A375 (cell line): ENCODE data around the gene TMEM109. TPM values are rescaled to one million over a fixed set of nuclear protein-coding genes. Genes with fewer than 3 reads are reported as not detected.

ENCODE experiments used
- total RNA-seq: library from RNA; depleted of rRNA; stranded (reverse); fragments of >200 nt; shearing (Covaris generic); gene quantifications from 2 replicates; pipeline ENCODE4 v1.2.3, GENCODE V29; 2014; rRNA removed

The TMEM109 gene, protein sequence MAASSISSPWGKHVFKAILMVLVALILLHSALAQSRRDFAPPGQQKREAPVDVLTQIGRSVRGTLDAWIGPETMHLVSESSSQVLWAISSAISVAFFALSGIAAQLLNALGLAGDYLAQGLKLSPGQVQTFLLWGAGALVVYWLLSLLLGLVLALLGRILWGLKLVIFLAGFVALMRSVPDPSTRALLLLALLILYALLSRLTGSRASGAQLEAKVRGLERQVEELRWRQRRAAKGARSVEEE
- total RNA-seq: 85.6 and 125 TPM in 2 replicates

DNA sequence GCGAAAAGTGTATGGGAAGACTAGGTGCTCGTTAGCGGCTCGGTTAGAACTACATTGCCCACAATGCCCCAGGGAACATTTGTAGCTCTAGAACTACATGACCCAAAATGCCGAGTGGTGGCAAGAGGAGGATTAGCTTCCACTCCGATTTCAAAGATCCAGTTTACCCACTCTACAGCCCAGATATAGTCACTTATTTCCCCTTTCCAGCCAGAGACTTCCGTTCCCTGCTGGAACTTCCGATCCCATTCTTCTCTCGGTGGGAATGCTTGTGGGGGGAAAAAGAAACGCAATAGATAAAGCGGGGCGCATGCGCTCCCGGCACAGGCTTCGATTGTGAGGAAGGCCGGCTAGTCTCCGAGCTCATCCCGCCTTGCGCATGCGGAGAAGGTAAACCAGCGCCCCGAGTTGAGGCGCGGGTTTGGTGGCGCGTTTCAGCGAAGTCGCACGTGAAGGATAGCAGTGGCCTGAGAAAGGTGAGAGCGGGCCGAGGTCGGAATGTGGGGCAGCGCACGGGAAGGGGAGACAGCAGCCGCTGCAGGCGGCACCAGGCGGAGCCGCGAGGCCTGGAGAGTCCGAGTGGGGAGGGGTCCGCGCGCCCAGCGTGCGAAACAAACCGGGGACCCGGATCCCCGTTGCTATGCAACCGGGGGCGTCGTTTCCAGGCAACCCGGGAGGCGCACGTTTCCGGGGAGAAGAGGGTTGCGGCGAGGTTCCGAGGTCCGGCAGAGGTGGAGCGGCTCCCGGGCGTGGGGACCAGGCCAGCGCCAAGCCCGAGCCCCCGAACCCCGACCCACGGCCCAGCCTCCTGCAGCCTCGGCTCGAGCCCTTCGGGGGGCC lies at the start of gene TMEM109:
TMEM109 (plus strand) TSS at position 366 of the 840 bp plus-strand sequence. CDS start 5,536 bp downstream, outside the sequence.

DNA sequence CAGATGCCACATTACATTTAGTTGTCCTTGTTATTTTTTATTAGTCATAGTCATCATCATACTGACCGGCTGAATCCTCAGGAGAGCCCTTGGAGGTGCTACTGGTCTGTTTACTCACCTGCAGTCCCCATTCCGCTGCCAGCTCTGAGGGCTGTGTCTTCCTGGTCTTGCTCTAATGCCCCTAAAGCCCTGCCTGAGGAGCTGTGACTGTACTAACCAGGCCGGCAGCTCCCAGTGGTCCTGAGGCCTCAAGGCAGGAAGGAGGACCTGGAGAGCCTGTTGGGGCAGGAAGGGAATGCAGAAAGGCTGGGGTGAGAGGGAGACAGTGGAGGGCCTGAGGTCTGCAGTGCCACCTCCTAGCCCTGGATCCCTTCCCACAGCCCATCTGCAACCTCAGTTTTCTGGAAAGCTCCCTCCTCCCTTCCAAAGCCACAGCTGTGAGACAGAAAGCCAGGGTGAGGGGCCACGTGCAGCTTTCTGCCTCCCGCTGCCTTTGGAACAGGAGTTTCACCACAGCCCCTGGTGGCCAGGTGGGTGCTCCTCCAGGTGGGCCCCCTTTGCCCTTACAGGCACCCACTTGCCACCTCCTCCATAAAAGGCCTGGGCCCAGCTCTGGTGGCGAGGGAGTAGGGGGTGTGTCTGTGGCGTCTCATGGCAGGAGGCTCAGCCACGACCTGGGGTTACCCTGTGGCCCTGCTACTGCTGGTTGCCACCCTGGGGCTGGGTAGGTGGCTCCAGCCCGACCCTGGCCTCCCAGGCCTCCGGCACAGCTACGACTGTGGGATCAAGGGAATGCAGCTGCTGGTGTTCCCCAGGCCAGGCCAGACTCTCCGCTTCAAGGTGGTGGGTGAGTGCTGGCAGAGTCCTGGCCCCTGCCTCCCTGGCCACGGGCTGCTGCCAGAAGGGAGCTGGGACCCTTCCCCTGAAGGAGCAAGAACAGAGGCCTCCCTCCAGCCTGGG lies 46.8 kb upstream of the TMEM109 start, which contains the start of gene ZP1:
ZP1 (plus strand) TSS at position 632 of the 960 bp plus-strand sequence; CDS start at position 652, 20 bp downstream.

DNA sequence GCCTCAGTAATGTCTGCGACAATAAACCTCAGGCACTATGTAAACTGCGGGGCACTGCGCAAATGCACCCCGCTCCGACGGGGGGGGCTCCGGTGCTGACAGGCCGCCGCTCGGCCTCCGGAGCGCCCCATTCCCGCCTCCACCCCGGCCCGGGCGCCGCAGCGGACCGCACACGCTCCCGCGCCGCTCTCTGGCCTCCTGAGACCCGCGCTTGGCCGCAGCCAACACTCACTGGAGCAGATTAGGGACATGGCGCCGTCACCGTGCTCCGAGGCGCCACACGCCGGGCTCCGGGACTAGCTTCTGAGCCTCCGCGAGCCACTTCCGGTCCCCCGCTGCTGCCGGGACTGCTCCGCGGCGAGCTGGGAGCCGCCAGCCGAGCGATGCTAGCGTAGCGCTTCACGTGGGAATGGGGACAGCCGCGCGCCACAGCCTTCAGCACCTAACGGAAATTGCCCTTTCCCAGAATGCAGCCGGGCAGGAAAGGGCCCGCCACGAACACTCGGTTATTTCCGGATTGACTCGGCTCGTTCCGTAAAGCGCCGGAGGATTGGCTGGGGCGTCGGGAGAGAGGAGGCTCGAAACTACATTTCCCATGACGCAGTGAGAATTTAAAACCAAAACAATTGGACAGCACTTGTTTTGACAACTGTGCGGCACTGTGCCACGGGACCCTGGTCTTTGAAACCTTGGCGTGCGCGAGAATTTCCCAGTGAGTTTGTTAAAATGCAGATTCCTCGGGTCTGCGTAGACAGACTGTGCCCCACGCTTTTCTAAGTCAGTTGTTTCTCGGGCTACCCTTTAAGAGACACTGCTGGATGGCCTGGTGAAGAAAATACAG lies 7.6 kb upstream of the TMEM109 start, which contains the start of gene PRPF19:
PRPF19 (minus strand) TSS at position 454 of the 841 bp plus-strand sequence; CDS start at position 251, 203 bp downstream.

DNA sequence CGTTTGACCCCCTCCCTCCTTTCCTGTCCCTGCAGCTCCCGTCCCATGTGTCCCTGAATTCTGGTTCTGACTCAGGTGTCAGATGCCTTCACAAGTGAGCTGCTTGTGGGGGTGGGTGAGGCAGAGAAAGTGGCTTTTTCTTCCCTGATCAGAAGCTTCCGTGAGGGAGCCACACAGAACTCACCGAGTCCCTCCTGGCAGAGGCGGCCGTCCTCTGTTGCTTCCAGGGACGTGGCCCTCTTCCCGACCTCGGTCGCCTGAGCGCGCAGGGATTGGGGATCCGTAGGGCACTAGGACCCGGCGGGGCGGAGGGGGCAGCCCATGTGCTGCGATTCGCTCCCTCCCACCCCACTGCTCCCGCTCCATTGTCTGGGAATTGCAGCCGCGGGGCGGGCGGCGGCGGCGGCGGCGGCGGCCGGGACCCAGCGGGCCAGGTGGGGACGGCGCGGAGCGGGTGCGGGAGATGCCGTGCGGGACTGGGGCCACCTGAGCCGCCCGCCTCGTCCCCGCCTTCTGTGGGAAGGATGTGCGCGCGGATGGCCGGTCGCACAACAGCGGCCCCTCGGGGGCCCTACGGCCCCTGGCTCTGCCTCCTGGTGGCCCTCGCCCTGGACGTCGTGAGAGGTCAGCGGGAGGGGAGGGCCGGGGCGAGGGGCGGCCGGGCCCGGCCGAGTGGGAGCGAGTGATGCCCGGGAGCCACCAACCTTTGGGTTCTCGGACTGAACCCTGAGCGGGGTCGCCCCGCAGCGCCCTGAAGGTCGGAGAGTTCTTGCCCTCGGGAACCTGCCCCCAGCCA lies 10.3 kb downstream of the TMEM109 start, which contains the start of gene TMEM132A:
TMEM132A (plus strand) TSS at position 351 of the 796 bp plus-strand sequence; CDS start at position 525, 174 bp downstream.

DNA sequence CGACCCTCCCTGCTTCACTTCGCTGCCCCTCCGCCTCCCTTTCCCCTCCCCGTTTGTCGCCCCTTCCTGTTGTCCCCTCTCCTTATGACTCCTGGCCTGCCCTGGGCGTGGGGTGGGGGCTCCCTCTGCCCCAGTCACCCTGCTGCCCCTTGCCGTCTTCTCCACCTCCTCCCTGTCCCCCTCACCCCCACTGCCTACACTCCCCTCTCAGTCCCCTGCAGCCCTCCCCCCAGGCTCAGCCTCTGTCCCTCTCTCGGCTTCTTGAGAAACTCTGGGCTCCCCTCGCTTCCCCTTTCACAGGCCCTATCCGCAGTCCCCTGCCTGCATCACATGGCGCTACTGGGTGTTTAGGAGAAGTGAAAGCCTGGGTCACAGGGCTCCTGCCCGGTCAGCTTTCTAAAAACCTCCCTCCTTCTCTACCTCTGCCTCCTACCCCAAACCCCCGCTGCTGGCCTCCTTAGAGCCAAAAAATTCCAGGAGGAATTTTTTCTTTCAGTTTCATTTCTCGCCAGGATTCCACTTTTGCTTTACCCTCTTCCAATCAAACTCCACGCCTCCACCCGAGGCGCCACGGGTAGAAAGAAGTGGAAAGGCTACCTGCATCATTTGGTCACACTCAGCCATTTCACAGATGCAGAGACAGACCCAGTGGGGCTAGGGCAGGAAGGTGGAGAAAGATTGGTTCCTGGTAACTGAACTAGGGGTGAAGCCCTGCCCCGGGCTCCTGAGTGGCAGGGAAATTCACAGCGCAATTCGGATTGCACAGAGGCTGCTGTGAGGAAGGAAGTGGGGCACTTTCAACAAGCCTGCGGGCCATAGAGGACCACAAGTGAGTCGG lies 38.2 kb downstream of the TMEM109 start, which contains the start of gene SLC15A3:
SLC15A3 (minus strand) TSS at position 273 of the 838 bp plus-strand sequence. CDS start 625 bp downstream, outside the sequence.

DNA sequence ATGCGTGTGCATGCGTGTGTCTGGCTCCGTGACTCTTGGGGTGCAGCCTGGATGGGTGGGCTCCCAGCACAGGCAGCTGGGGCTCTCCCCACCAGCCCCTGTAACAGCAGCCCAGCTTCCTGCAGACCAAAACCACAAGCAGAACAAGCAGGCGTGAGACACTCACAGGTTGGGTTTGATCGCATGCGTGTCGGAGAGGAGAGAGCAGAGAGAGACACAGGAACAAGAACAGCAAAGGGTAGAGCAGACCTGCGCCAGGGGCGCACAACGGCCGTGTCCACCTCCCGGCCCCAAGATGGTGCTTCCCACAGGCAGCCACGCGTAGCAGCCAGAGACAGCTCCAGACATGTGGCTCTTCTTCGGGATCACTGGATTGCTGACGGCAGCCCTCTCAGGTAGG lies 57.6 kb downstream of the TMEM109 start, which contains the start of gene CD6:
CD6 (plus strand) TSS at position 161 of the 400 bp plus-strand sequence; CDS start at position 347, 186 bp downstream.

Other genes starting within 250 kb of the TMEM109 start
- not detected in 2 replicates for gene MS4A8, start 214.5 kb upstream of the TMEM109 start, total RNA-seq
- gene MS4A18, start 189.4 kb upstream of the TMEM109 start, total RNA-seq: not detected in 2 replicates
- 0.05 TPM in 1 of 2 replicates, not detected in the other for gene MS4A15, start 157.3 kb upstream of the TMEM109 start, total RNA-seq
- gene MS4A10, start 128.8 kb upstream of the TMEM109 start, total RNA-seq: not detected in 2 replicates
- gene CCDC86, start 72.0 kb upstream of the TMEM109 start, total RNA-seq: 40.3 and 42.4 TPM in 2 replicates
- gene PTGDR2, start 58.2 kb upstream of the TMEM109 start, total RNA-seq: 0.32 TPM in 1 of 2 replicates, not detected in the other
- gene ZP1, start 46.6 kb upstream of the TMEM109 start, total RNA-seq: 1.3 and 3.2 TPM in 2 replicates
- 118 and 127 TPM in 2 replicates for gene PRPF19, start 7.6 kb upstream of the TMEM109 start, total RNA-seq
- 55.2 and 63.1 TPM in 2 replicates for gene TMEM132A, start 10.3 kb downstream of the TMEM109 start, total RNA-seq
- gene SLC15A3, start 38.0 kb downstream of the TMEM109 start, total RNA-seq: 0.15 TPM in 1 of 2 replicates, not detected in the other
- not detected in 2 replicates for gene CD6, start 57.5 kb downstream of the TMEM109 start, total RNA-seq
- gene CD5, start 188.3 kb downstream of the TMEM109 start, total RNA-seq: not detected in 2 replicates
- gene VPS37C, start 247.3 kb downstream of the TMEM109 start, total RNA-seq: 17.4 and 22.8 TPM in 2 replicates